GM18870 (cell line): ENCODE data around the gene HOXC10.

Experiments
- ATAC-seq: cut with Tn5 transposase; IDR thresholded peaks from one replicate; pipeline ENCODE4 v1.9.1; 2021; ENCODE audit warnings: moderate library complexity; ENCODE audit not compliant: unreplicated experiment

Gene HOXC10

DNA sequence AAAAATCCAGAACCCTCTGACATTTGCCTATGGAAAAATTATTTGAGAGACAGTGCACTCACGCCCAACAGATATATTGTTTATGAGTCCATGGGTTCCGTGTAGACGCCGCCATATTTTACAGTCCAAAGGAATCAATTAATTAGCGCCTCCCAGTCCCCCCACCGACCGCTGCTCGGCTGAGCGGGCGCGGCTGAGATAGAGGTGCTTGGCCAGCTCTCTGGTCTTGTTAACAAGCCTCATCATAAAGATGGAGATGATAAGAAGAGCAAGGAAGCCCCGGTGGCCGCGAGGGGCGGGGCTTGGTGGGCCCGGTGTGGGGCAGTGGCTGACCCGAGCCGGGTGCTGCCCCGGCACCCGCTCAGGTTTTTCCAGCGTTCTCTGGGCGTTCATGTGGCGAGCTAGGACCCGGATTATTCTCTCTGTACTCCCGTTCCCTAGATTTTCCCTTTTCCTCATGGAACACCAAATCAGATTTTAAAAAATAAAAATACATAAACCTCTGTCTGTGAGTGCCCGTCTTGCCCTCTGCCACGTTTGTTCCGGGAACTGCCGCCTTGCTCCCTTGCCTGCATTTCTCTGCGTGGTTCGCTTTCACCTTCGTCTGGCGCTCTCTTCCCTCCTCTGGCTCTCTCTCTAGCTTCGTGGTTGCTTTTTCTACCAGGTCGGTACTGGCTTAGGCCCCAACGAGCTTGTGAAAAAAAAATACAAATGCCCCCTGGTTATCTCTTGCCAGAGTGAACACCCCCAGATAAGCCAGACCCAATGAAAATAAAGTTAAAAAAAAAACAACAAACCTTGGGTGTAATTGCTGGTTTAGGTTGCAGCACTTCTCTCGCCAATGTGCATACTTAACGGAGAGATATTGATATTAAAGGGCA lies 21.3 kb upstream of the HOXC10 start:
- no peak for ATAC-seq

GRCh38 chr12:53964315-53964713 lies 20.6 kb upstream of the HOXC10 start:
- ATAC-seq, result no peak

DNA sequence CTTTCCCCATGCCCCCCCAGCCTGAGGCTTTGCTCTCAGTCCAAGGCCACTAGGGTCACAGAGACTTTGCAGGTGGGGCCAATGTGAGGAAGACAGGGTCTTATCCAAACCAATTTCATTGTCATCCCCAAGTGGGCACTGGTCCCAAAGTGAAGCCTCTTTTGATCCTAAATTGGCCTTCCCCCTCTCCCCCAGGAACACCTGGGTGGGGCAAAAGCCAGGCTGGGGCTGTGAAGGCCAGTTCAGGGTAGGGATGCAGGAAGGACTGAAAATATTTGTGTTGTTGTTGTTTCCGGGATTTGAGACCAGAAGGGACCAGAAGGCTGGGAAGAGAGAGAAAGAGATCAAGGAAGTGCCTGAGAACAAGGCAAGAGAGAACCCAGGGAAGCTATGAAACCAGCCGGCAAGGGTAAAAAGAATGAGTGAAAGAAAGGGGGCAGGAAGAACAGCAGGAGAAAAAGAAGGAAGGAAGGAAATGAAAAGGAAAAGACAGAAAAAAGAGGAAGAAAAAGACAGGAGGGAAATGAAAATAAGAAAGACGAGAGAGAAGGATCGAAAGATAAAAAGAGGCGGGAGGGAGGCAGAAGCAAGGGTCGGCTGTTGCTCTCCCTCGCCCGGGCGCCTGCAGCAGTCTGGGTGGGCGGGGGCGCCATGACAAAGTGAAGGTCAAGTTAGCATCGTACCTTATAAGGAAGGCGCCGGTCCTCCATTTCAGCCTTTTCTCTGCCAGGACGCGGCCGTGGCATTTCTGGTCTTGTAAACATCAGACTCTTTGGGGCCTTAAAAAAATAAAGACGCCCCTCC lies 19.5 kb upstream of the HOXC10 start:
- no peak for ATAC-seq

DNA sequence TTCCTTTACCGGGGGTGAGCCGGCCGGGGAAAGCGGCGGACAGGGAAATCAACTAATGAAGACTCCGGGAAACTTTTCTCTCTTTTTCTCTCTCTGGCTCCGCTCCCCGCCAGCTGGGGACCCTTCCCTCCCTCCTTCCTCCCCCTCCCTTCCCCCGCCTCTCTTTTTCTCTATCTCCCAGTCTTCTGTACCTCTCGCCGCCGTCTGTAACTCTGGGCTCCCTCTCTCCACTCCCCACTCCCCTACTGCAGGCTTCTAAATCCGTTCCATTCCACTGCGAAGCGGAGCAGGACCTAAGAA lies 18.9 kb upstream of the HOXC10 start:
- no peak for ATAC-seq

DNA sequence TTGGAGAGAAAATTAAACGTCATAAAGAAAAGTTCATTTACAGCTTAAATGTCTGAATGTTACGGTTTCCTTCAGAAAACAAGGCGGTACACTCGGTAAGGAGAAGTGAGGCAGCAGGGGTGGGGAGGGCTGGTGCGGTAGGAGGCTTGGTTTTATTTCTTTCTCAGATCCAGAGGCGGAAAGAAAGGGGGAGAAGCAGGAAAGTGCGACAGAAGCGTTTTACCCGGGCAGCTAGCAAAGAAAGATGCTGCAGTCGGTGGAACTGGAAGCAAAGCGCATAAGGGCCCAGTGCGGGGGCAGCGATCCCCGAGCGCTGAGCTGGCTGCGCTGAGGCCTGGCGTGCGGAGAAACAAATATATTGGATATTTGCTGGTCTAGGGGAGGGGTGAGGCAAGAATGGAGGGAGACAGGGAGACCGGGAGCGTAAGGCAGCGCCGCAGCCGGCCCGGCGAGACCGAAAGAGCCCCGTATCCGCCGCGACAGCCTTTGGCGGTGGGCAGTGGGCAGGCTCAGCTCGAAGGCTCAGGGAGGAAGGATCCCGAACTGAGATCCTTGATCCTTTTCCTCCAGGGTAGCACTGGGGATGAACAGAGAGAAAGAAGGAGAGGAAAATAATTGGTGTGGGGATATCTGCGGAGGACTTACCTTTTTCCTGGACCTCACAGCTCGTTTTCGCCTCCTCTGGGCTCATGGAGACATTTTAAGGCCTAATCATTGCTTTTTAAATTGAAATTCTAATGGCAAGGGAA lies 18.4 kb upstream of the HOXC10 start:
- no peak for ATAC-seq

- no peak for ATAC-seq
These were observed 17.5 kb upstream of the HOXC10 start for GRCh38 chr12:53967421-53967925.

- no peak for ATAC-seq
These were observed 16.5 kb upstream of the HOXC10 start for GRCh38 chr12:53968214-53969127.

DNA sequence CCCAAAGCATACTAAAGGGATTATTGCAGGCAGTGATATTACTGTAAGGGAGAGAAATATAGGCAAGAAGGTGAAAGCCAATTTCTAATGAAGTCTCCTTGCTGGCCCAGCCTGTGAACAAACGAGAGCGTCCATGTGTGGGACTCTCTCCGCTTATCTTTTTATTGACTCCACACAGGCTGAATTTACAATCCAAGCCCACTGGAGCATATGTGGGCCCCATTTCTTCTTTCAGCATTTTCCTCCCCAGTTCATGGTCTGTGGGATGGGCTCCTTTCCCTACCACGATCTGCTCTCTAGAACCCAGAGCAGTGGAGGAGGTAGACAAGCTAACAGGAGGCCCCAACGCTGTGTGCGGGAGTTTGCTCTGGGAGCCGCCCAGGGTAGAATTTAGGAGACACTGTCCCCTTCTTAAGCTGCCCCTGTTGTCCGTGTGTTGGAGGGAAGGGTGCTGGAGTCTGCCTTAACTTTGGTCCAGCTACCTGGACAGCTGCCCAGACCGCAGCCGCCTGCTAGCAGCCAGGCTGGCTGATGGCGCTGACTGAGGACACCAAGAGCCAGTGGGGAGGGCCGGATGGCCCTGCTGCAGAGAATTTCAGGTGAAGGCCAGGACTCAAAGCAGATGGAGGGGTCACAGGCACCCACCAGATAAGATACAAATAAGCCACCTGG lies 15.2 kb upstream of the HOXC10 start:
- ATAC-seq, result no peak

- no peak for ATAC-seq
These were observed 14.5 kb upstream of the HOXC10 start for GRCh38 chr12:53970451-53970850.

GRCh38 chr12:53971129-53971528 lies 13.8 kb upstream of the HOXC10 start:
- no peak for ATAC-seq

GRCh38 chr12:53971686-53972085 lies 13.3 kb upstream of the HOXC10 start:
- ATAC-seq, result no peak

DNA sequence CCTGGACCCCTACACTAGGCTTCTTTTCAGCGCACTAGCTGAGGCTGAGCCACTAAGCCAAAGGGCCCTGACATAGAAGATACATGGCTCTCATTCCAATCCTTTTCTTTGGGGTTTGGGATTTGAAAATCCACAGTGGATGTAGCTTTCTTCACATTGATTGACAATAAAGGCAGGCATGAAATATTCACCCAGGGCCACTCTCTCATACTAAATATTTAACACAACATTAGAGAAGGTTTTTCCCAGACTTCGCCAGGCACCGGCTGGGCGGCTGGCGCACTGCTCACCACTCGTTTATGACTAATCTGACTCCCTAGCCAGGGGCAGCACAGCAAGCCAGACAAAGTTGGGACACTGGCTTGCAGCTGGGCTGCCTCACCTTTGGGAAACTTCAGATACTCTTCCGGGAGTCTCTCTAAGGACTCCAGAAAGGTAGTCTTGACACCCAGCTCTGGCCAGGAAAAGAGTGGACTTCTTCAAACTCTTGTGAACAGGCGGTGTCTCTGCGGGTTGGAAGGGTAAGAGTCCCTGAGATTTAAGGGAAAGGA lies 12.7 kb upstream of the HOXC10 start:
- no peak for ATAC-seq

GRCh38 chr12:53972722-53973235 lies 12.2 kb upstream of the HOXC10 start, which contains the start of gene HOXC11:
TSS of gene HOXC11 (plus strand) at chr12:53973126. CDS start at chr12:53973242, 116 bp downstream.
- ATAC-seq, result no peak

- ATAC-seq, result no peak
These were observed 11.5 kb upstream of the HOXC10 start for GRCh38 chr12:53973236-53974042.

DNA sequence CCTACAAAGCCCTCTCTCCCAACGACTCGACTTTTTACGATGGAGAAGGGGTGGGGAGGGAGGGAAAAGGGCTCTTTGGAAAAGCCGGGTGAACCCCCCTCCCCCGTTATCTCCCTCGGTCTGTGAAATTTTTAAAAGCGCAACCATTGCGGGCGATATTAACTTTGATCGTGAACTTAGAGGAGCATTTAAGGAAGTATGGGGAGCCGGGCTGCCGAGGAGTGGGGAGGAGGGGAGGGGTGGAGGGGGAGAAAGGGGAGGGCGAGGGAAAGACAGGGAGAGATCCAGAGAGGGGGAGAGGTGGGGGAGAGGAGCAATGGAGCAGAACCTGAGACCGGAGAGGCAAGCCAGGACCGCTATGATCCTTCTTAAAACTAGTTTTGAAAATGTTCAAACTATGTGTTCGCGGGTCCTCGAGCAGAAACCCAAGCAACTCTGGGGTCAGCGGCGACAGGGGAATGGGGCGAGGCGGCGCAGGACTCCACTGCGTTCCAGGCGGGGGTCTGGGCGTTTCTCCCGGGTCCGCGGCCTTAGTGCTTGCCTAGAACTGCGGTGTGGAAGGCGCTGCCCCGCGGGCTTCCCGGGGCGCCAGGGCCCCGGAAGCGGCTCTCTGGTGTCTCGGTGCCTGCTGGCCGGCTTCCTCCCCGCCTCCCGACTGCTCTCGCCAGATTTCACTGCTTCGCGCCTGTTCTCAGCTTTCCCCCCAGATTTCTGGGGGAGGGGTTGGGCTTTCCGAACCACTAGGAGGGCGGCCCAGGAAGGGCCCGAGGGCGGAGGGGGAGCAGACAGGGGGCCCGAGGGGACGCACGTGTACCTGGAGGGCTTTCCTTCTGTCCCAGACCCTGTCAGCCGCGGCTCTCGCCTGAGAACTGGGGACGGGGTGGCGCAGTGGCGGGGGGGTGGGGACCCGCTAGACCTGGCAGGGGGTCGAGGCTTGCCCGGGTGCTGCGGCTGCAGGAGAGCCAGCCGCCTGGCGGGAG lies 10.6 kb upstream of the HOXC10 start, which contains the start of gene HOTAIR:
Gene HOTAIR (minus strand): TSS at position 871 of the 980 bp plus-strand sequence.
- ATAC-seq, result no peak

- ATAC-seq, result no peak
These were observed 9.9 kb upstream of the HOXC10 start for GRCh38 chr12:53975064-53975471.
